Measurements from ENCODE around the gene DCP1A.

DCP1A gene

DNA sequence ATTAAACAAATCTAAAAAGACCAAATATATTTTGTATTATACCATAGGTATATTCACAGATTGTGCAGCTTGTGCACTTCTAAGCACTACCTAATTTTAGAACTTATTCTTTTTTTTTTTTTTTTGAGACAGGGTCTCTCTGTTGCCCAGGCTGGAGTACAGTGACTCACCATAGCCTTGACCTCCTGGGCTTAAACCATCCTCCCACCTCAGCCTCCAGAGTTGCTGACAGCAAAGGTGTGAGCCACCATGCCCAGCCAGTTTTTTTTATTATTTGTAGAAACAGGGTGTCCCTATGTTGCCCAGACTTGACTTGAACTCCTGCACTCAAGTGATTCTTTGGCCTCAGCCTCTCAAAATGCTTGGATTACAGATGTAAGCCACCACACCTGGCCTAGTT lies 79.6 kb downstream of the DCP1A start:
- TF ChIP-seq, protein P1, sequence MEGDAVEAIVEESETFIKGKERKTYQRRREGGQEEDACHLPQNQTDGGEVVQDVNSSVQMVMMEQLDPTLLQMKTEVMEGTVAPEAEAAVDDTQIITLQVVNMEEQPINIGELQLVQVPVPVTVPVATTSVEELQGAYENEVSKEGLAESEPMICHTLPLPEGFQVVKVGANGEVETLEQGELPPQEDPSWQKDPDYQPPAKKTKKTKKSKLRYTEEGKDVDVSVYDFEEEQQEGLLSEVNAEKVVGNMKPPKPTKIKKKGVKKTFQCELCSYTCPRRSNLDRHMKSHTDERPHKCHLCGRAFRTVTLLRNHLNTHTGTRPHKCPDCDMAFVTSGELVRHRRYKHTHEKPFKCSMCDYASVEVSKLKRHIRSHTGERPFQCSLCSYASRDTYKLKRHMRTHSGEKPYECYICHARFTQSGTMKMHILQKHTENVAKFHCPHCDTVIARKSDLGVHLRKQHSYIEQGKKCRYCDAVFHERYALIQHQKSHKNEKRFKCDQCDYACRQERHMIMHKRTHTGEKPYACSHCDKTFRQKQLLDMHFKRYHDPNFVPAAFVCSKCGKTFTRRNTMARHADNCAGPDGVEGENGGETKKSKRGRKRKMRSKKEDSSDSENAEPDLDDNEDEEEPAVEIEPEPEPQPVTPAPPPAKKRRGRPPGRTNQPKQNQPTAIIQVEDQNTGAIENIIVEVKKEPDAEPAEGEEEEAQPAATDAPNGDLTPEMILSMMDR (IDR thresholded peaks at IDR 0.05; ENCODE audit: low read depth, low read length): no peak
- no peak overlapping the region for H3K4me3 ChIP-seq (ENCODE audit: low read depth, low read length)

DNA sequence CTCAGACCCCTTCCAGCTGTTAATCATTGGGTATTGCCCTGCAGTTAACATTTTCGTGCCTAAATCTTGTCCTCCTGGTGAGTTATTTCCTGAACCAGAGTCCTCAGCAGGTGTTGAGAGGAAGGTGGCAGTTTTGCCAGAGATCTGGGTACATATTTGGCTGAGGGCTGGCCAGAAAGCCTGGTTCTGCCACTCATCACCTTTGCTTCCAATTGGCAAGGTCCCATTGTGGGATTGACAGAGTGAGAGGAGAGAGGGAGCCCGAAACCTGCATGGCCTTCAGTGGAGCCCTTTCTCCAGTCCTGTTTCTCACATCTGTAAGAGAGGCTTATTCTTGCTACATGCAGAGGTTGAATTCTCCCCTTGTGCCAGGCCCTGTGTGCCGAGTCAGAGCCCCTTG lies 82.6 kb downstream of the DCP1A start:
- TF ChIP-seq, protein P1 (IDR thresholded peaks at IDR 0.05; ENCODE audit: low read depth, low read length): no peak
- H3K4me3 ChIP-seq (ENCODE audit: low read depth, low read length): no peak overlapping the region

DNA sequence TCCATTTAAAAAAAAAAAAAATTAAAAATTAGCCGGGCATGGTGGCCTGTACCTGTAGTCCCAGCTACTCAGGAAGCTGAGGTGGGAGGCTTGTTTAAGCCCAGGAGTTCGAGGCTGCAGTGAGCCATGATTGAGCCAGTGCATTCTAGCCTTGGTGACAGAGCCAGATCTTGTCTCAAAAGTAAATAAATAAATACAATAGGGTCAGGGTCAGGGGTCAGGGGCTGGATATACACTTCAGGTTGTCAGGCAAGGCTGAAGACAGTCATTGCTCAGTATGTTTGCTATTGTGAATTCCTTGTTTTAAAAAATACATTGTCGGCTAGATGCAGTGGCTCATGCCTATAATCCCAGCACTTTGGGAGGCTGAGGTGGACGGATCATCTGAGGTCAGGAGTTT lies 83.4 kb downstream of the DCP1A start:
- TF ChIP-seq, protein P1 (IDR thresholded peaks at IDR 0.05; ENCODE audit: low read depth, low read length): no peak
- H3K4me3 ChIP-seq (ENCODE audit: low read depth, low read length): no peak overlapping the region

DNA sequence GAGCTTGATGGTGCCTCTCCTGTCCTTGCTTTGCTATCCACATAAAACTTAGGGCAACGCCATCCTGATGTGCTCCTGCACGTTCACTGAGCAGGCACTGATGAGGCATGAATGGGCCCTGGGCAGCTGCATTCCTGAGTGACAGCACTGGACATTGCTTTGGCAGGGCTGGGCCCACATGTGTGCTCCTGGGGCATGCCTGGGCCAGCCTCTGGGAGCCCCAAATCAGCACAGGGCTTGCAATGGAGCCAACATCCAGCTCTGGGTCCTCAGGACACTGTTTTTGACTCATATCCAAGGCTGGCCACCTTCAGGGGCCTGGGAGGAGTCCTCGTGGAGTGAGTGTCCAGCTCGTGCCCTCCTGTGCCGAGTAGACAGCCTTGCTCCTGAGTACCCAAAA lies 85.6 kb downstream of the DCP1A start:
- TF ChIP-seq, protein P1 (IDR thresholded peaks at IDR 0.05; ENCODE audit: low read depth, low read length): 0 out of 2 replicates have a peak, but pooled peaks have one; percentile 3
- H3K4me3 ChIP-seq (ENCODE audit: low read depth, low read length): no peak overlapping the region

DNA sequence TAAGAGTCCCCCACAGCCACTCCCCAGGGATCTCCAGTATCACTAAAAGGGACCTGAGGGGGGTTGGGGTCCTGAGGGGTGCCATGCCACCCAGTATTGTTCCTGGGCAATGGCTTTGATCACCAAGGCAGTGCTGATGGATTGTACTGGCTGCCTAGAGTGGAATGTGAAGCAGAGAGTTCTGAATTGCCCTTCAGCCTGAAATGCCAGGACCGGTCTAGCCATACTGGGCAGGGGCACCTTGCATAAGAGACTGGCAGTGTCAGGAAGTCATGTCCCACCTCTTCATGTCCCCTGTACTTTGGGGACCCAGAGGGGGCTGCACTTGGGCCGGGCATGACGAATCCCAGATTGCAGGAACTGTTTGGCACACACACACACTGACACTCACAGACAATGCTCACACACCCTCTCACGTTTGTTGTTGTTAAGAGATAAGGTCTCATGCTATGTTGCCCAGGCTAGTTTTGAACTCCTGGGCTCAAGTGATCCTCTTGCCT lies 87.0 kb downstream of the DCP1A start:
- no peak overlapping the region for H3K4me3 ChIP-seq (ENCODE audit: low read depth, low read length)
- TF ChIP-seq, protein P1 (IDR thresholded peaks at IDR 0.05; ENCODE audit: low read depth, low read length): no peak

DNA sequence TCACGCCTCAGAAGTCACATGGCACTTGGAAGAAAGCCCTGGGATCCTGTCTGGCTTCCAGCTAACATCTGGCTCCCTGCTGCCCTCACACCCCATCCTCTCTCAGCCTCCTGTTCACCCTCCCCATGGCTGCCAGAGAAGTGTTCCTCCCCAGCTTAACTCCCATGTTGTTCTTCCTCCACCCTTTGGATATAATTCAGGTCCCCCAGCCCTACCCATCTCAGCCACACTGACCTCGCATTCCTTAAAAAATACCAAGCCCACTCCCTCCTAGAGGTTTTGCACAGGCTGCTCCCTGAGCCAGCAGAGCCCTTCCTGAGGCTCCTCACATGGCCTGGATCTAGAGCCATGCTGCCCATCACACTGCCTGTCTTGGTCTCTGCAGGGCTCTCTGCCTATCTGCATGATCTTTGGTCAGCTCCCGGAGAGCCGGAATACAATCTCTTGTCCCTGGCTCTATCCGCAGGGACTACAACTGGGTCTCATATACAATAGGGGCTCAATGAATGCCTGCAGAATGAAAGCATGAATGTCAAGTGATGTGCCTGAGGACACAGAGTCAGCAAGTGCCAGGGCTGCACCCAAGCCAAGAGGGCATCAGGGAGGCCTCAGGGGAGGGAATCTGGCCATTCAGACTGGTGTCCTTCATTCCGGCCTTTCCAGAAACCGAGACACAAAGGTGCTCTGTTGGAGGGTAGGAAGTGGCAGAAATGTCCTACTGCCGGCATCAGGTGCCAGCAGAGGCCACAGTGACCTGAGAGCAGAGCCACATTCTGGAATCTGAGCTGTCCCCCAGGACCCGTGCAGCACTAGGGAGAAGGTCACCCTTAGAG lies 87.7 kb downstream of the DCP1A start:
- no peak overlapping the region for H3K4me3 ChIP-seq (ENCODE audit: low read depth, low read length)
- TF ChIP-seq, protein P1 (IDR thresholded peaks at IDR 0.05; ENCODE audit: low read depth, low read length): no peak

Measured in WI38 (cell line).